WERI-Rb-1 (cell line): Measurements from ENCODE around the gene SLC13A5.
"Not testable (repeated sequence)": the region's sequence is repeated elsewhere in the genome, so short reads cannot be mapped to it uniquely, and the experiment has no call there.

Experiments used
- DNase-seq: peaks from one replicate; pipeline ENCODE4 v3.0.0-alpha.2; 2020
- H3K27ac ChIP-seq: fragments of 250-450 bp; sonication (Bioruptor Pico); 2 replicates; pipeline ENCODE4 v1.5.1; 2020; ENCODE audit warnings: mild to moderate bottlenecking, moderate library complexity
- H3K27me3 ChIP-seq: fragments of 250-450 bp; sonication (Bioruptor Pico); 2 replicates; pipeline ENCODE4 v1.5.1; 2021; ENCODE audit warnings: mild to moderate bottlenecking, low read depth, moderate library complexity; ENCODE audit not compliant: insufficient read depth, severe bottlenecking
- H3K36me3 ChIP-seq: fragments of 250-450 bp; sonication (Bioruptor Pico); 2 replicates; pipeline ENCODE4 v1.5.1; 2020; ENCODE audit warnings: mild to moderate bottlenecking, moderate library complexity
- H3K4me3 ChIP-seq: 2 replicates; pipeline ENCODE4 v1.5.1; 2011; ENCODE audit warnings: low read depth, mild to moderate bottlenecking, control low read depth, low read length
- H3K9me3 ChIP-seq: fragments of 250-450 bp; sonication (Bioruptor Pico); 2 replicates; pipeline ENCODE4 v1.5.1; 2021; ENCODE audit warnings: mild to moderate bottlenecking, moderate library complexity; ENCODE audit not compliant: severe bottlenecking
- TF ChIP-seq, protein P1 (sequence below): IDR thresholded peaks from 2 replicates; pipeline ENCODE4 v1.5.1; 2011; ENCODE audit warnings: low read depth, mild to moderate bottlenecking, control low read depth, inconsistent platforms, low read length

The SLC13A5 gene

DNA sequence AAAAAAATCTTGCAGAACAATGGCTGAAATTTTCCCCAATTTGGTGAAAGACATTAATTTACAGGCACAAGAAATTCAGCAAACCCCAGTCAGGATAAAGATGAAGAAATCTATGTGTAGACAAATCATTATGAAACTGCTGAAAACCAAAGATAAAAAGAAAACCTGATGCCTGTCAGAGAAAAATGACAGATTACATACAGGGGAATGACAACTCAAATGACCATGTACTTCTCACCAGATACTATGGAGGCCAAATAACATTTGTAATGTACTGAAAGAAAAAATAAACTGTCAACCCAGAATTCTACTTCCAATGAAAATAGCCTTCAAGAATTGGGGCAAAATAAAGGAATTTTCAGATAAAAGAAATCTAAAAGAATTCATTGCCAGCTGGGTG lies 35.4 kb upstream of the SLC13A5 start:
- H3K36me3 ChIP-seq: no peaks in the 10 kb centered on the region
- no peak overlapping the region for H3K27ac ChIP-seq
- H3K27me3 ChIP-seq: peaks cover 85% of the 10 kb centered on the region
- no peak for DNase-seq
- no peak overlapping the region for H3K4me3 ChIP-seq
- TF ChIP-seq, protein P1, sequence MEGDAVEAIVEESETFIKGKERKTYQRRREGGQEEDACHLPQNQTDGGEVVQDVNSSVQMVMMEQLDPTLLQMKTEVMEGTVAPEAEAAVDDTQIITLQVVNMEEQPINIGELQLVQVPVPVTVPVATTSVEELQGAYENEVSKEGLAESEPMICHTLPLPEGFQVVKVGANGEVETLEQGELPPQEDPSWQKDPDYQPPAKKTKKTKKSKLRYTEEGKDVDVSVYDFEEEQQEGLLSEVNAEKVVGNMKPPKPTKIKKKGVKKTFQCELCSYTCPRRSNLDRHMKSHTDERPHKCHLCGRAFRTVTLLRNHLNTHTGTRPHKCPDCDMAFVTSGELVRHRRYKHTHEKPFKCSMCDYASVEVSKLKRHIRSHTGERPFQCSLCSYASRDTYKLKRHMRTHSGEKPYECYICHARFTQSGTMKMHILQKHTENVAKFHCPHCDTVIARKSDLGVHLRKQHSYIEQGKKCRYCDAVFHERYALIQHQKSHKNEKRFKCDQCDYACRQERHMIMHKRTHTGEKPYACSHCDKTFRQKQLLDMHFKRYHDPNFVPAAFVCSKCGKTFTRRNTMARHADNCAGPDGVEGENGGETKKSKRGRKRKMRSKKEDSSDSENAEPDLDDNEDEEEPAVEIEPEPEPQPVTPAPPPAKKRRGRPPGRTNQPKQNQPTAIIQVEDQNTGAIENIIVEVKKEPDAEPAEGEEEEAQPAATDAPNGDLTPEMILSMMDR: no peak
- H3K9me3 ChIP-seq: peaks cover 5% of the 10 kb centered on the region

DNA sequence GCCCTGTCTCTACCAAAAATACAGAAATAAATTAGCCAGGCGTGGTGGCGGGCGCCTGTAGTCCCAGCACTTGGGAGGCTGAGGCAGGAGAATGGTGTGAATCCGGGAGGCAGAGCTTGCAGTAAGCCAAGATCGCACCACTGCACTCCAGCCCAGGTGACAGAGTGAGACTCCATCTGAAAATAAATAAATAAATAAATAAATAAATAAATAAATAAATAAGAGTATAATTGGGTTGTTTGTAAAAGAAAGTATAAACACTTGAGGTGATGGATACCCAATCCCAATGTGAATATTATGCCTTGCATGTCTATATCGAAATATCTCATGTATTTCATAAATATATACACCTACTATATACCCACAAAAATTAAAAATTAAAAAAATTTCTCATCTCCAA lies 33.5 kb upstream of the SLC13A5 start:
- H3K27me3 ChIP-seq: peaks cover 85% of the 10 kb centered on the region
- H3K36me3 ChIP-seq, H3K9me3 ChIP-seq, DNase-seq, H3K27ac ChIP-seq, H3K4me3 ChIP-seq: not testable (repeated sequence)

DNA sequence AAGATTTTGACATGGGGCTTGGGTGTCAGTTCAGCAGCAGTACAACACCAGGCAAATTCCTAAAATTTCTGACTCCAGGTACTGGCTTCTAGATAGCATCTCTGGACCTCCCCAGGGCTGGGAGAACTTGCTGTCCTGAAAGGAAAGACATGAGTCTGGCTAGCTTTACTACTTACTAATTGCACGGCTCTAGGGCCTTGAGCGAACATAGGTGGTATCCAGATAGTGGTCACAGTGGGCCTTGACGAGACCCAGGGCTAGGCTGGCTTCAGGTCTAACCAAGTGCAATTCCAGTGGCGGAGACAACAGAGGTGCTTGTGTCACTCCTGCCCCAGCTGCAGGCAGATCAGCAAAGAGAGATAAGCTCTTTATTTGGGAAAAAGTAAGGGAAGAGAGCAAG lies 16.4 kb upstream of the SLC13A5 start:
- H3K36me3 ChIP-seq: no peaks in the 10 kb centered on the region
- H3K9me3 ChIP-seq: no peaks in the 10 kb centered on the region
- no peak for DNase-seq
- TF ChIP-seq, protein P1: no peak
- H3K27me3 ChIP-seq: peaks cover 71% of the 10 kb centered on the region
- H3K4me3 ChIP-seq: no peak overlapping the region
- no peak overlapping the region for H3K27ac ChIP-seq

DNA sequence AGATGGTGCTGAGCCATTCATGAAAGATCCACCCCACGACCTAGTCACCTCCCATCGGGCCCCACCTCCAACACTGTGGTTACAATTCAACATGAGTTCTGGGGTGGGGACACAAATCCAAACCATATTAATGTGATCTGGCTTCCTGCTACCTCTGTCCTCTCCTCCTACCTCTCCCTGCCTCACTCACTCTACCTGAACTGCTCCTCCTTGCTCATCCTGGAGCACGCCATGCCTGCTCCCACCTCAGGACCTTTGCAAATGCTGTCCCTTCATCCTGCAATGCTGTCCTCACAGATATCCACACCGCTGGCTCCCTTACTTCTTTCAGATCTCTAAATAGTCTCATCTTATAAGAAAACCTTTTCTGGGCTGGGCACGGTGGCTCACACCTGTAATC lies 10.8 kb upstream of the SLC13A5 start:
- Histone ChIP-seq H3K36me3 (no peaks in the 10 kb centered on the region), H3K27me3 (peaks cover 84% of the 10 kb centered on the region), H3K4me3 (no peak overlapping the region), H3K9me3 (no peaks in the 10 kb centered on the region), H3K27ac (no peak overlapping the region)
- DNase-seq: no peak
- TF ChIP-seq, protein P1: no peak

DNA sequence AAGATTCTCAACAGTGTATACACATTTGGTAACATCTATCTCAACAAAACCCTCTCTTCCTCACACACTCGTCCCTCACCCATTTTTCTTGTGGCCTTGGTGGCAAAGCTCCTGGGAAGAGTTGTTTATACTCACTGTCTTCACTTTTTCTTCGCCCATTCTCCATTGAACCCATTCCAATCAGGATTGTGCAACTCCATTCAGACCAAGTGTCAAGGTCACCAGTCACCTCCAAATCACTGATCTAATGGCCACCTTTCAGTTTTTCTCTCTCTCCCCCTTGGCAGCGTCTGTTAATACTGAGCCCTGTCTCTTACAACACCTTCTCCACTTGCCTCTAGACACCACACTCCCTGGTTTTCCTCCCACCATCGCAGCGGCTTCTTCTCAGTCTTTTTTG lies 8.6 kb upstream of the SLC13A5 start:
- no peak overlapping the region for H3K4me3 ChIP-seq
- peaks cover 4% of the 10 kb centered on the region for H3K9me3 ChIP-seq
- no peak overlapping the region for H3K27ac ChIP-seq
- DNase-seq: no peak
- H3K36me3 ChIP-seq: no peaks in the 10 kb centered on the region
- TF ChIP-seq, protein P1: no peak
- H3K27me3 ChIP-seq: peaks cover 81% of the 10 kb centered on the region

DNA sequence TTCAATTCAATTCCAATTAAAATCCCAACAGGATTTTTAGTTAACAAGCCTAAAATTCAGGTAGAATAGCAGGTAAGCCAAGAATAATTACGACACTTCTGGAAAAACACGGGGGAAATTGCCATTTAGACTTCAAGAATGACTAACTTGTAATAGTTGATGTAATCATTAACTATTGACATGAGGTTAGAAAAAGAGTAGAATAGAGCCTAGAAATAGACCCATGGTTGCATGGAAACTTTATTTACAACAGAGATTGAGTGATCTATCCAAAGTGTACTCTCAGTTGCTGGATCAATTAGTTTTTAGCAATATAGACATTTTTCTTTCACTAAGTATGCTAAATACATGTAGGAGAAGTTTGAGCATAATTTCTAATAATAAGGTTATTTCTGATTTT lies 3.6 kb upstream of the SLC13A5 start:
- Histone ChIP-seq H3K27ac (no peak overlapping the region), H3K4me3 (no peak overlapping the region), H3K36me3 (no peaks in the 10 kb centered on the region), H3K9me3 (peaks cover 4% of the 10 kb centered on the region), H3K27me3 (peaks cover 59% of the 10 kb centered on the region)
- TF ChIP-seq, protein P1: no peak
- no peak for DNase-seq
